ENCODE data around the gene TNP2. TPM values are rescaled to one million over a fixed set of nuclear protein-coding genes. Genes with fewer than 3 reads are reported as not detected.

TNP2 gene
- total RNA-seq, 3 donors from 2014 or later: not detected

GRCh38 chr16:11235703-11235991 is 33.5 kb downstream of the TNP2 start:
- intact Hi-C loops (cut with DNase I, micrococcal nuclease): no loop called here
- Histone ChIP-seq H3K4me3 (no peak overlapping the region), H3K36me3 (ENCODE audit: low read depth) (no peaks in the 10 kb centered on the region), H3K9me3 (no peaks in the 10 kb centered on the region), H3K4me1 (ENCODE audit: low read depth) (peaks cover 3% of the 10 kb centered on the region)
- peak; percentile 86 for ATAC-seq
- peak; percentile 61 to 70 (median 70) for DNase-seq
- TF ChIP-seq CTCF (IDR thresholded peaks at IDR 0.05): no peak

GRCh38 chr16:11234884-11235702 is 34.0 kb downstream of the TNP2 start:
- H3K4me3 ChIP-seq: no peak overlapping the region
- H3K36me3 ChIP-seq (ENCODE audit: low read depth): no peaks in the 10 kb centered on the region
- peaks cover 3% of the 10 kb centered on the region for H3K4me1 ChIP-seq (ENCODE audit: low read depth)
- ATAC-seq: no peak
- intact Hi-C loops (cut with DNase I, micrococcal nuclease): no loop called here
- no peak for TF ChIP-seq CTCF (IDR thresholded peaks at IDR 0.05)
- no peak for DNase-seq
- H3K9me3 ChIP-seq: no peaks in the 10 kb centered on the region

- peaks cover 6% of the 10 kb centered on the region for H3K4me1 ChIP-seq (ENCODE audit: low read depth)
- ATAC-seq: no peak
- no peak for DNase-seq
- intact Hi-C loops (cut with DNase I, micrococcal nuclease): no loop called here
- no peaks in the 10 kb centered on the region for H3K36me3 ChIP-seq (ENCODE audit: low read depth)
- no peak overlapping the region for H3K4me3 ChIP-seq
- no peaks in the 10 kb centered on the region for H3K9me3 ChIP-seq
- TF ChIP-seq CTCF (IDR thresholded peaks at IDR 0.05): no peak
Observed at GRCh38 chr16:11233727-11234376, 35.3 kb downstream of the TNP2 start.

- intact Hi-C loops (cut with DNase I, micrococcal nuclease): no loop called here
- H3K4me1 ChIP-seq (ENCODE audit: low read depth): peaks cover 6% of the 10 kb centered on the region
- TF ChIP-seq CTCF (IDR thresholded peaks at IDR 0.05): no peak
- H3K36me3 ChIP-seq (ENCODE audit: low read depth): no peaks in the 10 kb centered on the region
- peak; percentile 62 for ATAC-seq
- no peak overlapping the region for H3K4me3 ChIP-seq
- peak; percentile 56 to 84 (median 60) for DNase-seq
- H3K9me3 ChIP-seq: no peaks in the 10 kb centered on the region
Observed at GRCh38 chr16:11232852-11233726, 36.0 kb downstream of the TNP2 start.

GRCh38 chr16:11232302-11232851 is 36.7 kb downstream of the TNP2 start:
- H3K36me3 ChIP-seq (ENCODE audit: low read depth): no peaks in the 10 kb centered on the region
- peaks cover 6% of the 10 kb centered on the region for H3K4me1 ChIP-seq (ENCODE audit: low read depth)
- intact Hi-C loops (cut with DNase I, micrococcal nuclease): no loop called here
- DNase-seq: no peak
- TF ChIP-seq CTCF (IDR thresholded peaks at IDR 0.05): no peak
- ATAC-seq: no peak
- no peak overlapping the region for H3K4me3 ChIP-seq
- H3K9me3 ChIP-seq: no peaks in the 10 kb centered on the region
